Body of pancreas (tissue), 4 donors: Measurements from ENCODE around the gene REV3L.
"Not testable (repeated sequence)": the region's sequence is repeated elsewhere in the genome, so short reads cannot be mapped to it uniquely, and the experiment has no call there.

Experiments used
- POLR2A ChIP-seq, 3 donors: fragments of 450-650 bp; IDR thresholded peaks; one replicate each; pipeline ENCODE4 v1.6.1; 2016; ENCODE audit warnings: antibody characterized with exemption in 3 of 3, mild to moderate bottlenecking in 2 of 3
- TF ChIP-seq, protein P1 (sequence below), 7 experiments: fragments of 450-650 bp in 4 of 7; fragments of 200-600 bp in 3 of 7; sonication (generic) in 3 of 7; IDR thresholded peaks; one replicate each; pipeline ENCODE4 v1.5.1; 2016 to 2019; ENCODE audit warnings: antibody characterized with exemption in 7 of 7

DNA sequence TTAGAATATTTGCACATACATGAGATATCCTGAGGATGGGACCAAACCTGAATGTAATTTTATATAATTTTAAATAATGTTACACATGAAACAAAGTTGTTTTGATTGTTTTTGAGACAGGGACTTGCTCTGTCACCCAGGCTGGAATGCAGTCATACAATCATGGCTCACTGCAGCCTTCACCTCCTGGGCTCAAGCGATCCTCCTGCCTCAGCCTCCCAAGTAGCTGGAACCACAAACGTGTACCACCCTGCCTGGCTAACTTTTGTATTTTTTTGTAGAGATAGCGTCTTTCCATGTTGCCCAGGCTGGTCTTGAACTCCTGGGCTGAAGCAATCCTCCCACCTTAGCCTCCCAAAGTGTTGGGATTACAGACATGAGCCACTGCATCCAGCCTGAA lies 7.0 kb downstream of the REV3L start:
- TF ChIP-seq, protein P1, sequence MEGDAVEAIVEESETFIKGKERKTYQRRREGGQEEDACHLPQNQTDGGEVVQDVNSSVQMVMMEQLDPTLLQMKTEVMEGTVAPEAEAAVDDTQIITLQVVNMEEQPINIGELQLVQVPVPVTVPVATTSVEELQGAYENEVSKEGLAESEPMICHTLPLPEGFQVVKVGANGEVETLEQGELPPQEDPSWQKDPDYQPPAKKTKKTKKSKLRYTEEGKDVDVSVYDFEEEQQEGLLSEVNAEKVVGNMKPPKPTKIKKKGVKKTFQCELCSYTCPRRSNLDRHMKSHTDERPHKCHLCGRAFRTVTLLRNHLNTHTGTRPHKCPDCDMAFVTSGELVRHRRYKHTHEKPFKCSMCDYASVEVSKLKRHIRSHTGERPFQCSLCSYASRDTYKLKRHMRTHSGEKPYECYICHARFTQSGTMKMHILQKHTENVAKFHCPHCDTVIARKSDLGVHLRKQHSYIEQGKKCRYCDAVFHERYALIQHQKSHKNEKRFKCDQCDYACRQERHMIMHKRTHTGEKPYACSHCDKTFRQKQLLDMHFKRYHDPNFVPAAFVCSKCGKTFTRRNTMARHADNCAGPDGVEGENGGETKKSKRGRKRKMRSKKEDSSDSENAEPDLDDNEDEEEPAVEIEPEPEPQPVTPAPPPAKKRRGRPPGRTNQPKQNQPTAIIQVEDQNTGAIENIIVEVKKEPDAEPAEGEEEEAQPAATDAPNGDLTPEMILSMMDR (IDR thresholded peaks at IDR 0.05): not testable (repeated sequence)
- not testable (repeated sequence) for TF ChIP-seq POLR2A (IDR thresholded peaks at IDR 0.05)
